Rectal smooth muscle tissue (tissue), 1 donor: ENCODE measurements around the gene WAC.
"Not testable (repeated sequence)": the region's sequence is repeated elsewhere in the genome, so short reads cannot be mapped to it uniquely, and the experiment has no call there.

Experiments
- H3K27ac ChIP-seq: one replicate; pipeline ENCODE4 v1.7.0; 2013; ENCODE audit warnings: low read depth, low read length, inconsistent platforms
- H3K27me3 ChIP-seq: one replicate; pipeline ENCODE4 v1.7.0; 2013; ENCODE audit warnings: low read length; ENCODE audit not compliant: control insufficient read depth, insufficient read depth
- H3K36me3 ChIP-seq: one replicate; pipeline ENCODE4 v1.7.0; 2013; ENCODE audit warnings: low read length; ENCODE audit not compliant: control insufficient read depth, insufficient read depth
- H3K4me1 ChIP-seq: one replicate; pipeline ENCODE4 v1.7.0; 2013; ENCODE audit warnings: low read length; ENCODE audit not compliant: control insufficient read depth, insufficient read depth
- H3K4me3 ChIP-seq: one replicate; pipeline ENCODE4 v1.7.0; 2013; ENCODE audit warnings: low read length
- H3K9ac ChIP-seq: one replicate; pipeline ENCODE4 v1.7.0; 2013; ENCODE audit warnings: low read length

The WAC gene

DNA sequence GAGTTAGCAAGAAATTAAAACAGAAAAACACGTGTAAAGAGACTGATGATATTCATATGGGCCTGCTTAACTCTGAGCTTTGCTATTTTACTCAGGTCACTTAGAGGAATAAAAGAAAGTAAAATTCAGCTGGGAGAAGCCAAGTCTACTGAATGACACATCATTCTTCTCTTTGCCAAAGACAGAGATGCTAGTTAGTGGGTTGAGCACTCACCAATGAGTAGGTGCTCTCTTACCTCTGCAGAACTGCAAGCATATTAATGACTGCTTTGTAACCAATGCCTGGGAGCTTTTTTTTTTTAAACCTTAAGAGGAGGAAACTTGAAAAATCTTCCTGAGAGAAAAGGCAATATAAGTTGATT is 99.6 kb downstream of the WAC start:
- no peaks in the 10 kb centered on the region for H3K36me3 ChIP-seq
- H3K27ac ChIP-seq = no peak overlapping the region
- H3K4me1 ChIP-seq = no peaks in the 10 kb centered on the region
- H3K9ac ChIP-seq = no peak overlapping the region
- no peaks in the 10 kb centered on the region for H3K27me3 ChIP-seq
- H3K4me3 ChIP-seq = no peak overlapping the region

DNA sequence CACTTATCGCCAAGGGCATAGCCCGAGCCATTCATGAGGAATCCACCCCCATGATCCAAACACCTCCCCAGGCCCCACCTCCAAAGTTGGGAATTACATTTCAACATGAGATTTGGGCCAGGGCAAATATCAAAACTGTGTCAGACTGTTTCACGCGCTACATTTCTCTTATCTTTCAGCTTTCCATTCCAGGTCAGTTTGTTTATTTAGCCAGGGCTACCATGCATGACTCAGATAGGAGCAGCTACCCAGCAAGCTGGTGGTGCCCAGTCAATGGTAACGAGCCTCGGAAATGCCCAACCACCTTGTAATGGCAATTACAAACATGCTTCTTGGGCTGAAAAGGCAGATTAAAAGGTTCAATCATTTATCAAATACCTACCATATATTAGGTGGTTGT is 100.8 kb downstream of the WAC start:
- Histone ChIP-seq H3K4me3 (no peak overlapping the region), H3K9ac (no peak overlapping the region), H3K27me3 (no peaks in the 10 kb centered on the region), H3K27ac (no peak overlapping the region), H3K4me1 (no peaks in the 10 kb centered on the region), H3K36me3 (no peaks in the 10 kb centered on the region)

DNA sequence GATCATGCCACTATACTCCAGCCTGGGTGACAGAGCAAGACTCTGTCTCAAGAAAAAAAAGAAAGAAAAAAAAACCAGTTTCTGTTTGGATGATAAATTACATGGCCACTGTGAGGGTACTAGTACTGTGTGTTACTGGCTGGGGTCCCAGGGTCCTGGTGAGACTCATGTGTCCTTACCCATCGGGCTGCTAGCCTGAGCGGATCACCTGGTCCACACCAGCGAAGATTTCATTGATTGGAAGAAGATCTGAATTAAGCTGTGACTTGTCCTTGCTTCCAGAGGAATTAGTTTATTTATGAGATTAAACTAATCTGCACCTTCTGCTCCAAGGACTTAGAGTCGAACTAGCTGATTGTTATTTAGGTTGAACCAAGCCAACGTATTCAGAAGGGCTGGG is 104.4 kb downstream of the WAC start:
- Histone ChIP-seq H3K27ac (no peak overlapping the region), H3K9ac (no peak overlapping the region), H3K4me1 (no peaks in the 10 kb centered on the region), H3K36me3 (no peaks in the 10 kb centered on the region), H3K27me3 (no peaks in the 10 kb centered on the region), H3K4me3 (no peak overlapping the region)

DNA sequence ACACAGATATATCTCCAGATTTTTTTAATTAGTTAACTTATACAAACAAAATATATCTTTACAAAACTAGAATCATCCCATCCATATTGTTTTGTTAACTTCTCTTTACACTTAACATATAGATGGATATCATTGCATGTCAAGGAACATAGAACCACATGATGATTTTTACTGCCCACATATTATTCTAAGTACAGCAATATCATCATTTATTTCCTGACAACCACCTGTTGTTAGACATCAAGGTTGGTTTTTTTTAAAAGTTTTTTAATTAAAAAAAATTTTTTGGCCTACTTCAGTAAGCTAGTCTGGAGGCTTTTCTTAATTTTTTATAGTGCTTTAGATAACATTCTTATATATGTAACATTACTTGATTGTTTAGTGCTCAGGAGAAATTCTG is 105.5 kb downstream of the WAC start:
- Histone ChIP-seq H3K36me3 (no peaks in the 10 kb centered on the region), H3K27ac (no peak overlapping the region), H3K9ac (no peak overlapping the region), H3K27me3 (no peaks in the 10 kb centered on the region), H3K4me3 (no peak overlapping the region), H3K4me1 (no peaks in the 10 kb centered on the region)

DNA sequence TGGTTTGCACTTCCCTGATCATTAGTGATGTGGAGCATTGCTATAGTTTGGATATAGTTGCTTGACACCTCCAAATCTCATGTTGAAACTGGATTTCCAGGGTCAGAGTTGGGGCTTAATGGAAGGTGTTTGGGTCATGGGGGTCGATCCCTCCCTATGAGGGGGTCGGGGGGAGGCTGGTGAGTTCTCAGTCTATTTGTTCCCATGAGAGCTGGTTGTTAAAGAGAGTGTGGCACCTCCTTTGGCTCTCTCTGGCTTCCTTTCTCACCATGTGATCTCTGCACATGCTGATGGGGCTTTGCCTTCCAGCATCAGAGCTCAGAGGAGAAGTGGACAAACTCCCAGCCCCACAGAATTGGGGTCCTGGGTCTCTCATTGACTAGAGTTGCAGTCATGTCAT is 107.6 kb downstream of the WAC start:
- no peaks in the 10 kb centered on the region for H3K4me1 ChIP-seq
- H3K27me3 ChIP-seq = no peaks in the 10 kb centered on the region
- H3K27ac ChIP-seq = no peak overlapping the region
- no peak overlapping the region for H3K4me3 ChIP-seq
- no peaks in the 10 kb centered on the region for H3K36me3 ChIP-seq
- H3K9ac ChIP-seq = no peak overlapping the region

DNA sequence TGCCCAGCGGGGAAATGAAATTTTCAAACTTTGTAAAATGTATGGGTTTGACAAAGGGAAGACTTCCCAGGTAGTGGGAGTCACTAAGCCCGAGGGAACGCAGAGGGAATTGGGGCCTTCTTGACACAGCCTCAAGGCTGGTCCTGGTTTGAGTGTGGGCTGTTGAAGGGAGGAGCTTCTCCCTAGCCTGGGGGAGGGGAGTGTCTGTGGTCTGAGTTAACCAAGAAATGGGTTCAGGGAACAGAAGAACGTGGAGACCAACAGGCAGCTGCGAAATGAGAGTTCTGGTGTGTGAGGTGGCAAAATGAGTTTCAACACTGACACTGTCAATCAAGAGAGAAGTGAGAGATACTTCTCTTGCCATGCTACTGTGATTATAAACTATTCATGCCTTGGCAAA is 111.7 kb downstream of the WAC start:
- Histone ChIP-seq H3K27me3 (no peaks in the 10 kb centered on the region), H3K27ac (no peak overlapping the region), H3K9ac (no peak overlapping the region), H3K4me1 (no peaks in the 10 kb centered on the region), H3K4me3 (no peak overlapping the region), H3K36me3 (no peaks in the 10 kb centered on the region)

DNA sequence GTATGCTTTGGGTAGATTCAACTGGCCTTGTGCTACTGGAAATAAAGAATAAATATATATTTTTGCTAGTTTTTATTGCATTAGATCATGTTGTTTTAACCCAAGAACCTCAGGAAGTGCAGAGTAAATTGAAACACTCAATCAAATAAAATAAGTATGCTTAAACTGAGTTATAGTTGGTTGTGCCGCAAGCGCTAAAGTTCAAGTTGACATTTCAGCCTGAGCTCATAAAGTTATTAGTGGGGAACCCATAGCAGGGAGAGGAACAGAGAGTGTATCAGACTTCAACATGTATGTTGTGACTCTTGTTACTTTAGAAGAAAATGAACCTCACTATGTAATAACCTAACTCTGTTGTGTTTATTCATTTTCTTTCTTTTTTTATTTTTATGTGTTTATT is 119.2 kb downstream of the WAC start:
- Histone ChIP-seq H3K36me3 (no peaks in the 10 kb centered on the region), H3K9ac (no peak overlapping the region), H3K4me3 (no peak overlapping the region)

DNA sequence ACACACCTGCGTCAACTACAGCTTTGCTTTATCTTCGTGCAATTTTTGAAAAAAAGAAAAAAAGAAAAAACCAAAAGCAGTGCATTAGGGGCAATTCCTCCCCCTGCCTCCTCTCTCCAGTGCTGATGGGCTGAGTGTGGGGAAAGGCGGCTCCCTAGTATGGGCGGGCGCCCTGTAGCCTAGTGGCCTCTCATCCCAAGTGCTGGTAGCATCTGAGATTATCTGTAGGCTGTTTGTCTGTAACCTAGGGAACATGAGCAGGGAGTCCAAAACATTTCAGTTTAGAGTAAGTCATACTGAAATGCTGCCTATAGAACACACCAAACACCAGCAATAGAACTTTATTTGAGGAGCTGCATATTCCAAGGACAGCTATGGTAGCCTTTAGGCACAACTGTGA is 119.8 kb downstream of the WAC start:
- H3K9ac ChIP-seq = no peak overlapping the region
- H3K36me3 ChIP-seq = no peaks in the 10 kb centered on the region
- no peak overlapping the region for H3K27ac ChIP-seq
- no peaks in the 10 kb centered on the region for H3K27me3 ChIP-seq
- H3K4me3 ChIP-seq = no peak overlapping the region
- no peaks in the 10 kb centered on the region for H3K4me1 ChIP-seq

More for the DNA sequence above, 119.2 kb downstream of the WAC start:
- Histone ChIP-seq H3K27me3 (no peaks in the 10 kb centered on the region), H3K27ac (no peak overlapping the region), H3K4me1 (no peaks in the 10 kb centered on the region)

DNA sequence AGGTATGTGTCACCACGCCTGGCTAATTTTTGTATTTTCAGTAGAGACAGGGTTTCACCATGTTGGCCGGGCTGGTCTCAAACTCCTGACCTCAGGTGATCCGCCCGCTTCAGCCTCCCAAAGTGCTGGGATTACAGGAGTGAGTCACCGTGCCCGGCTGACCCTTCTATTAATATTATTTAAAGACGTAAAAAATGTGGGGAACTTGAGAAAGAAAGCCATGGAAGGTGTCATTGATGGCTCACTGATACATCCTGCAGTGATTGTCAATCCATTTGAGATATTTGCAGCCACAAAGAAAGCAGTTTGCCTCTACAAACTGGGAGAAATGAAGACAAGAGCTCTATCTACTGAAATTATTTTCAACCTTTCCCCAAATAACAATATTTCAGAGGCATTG is 125.9 kb downstream of the WAC start:
- not testable (repeated sequence) for H3K9ac ChIP-seq, H3K4me1 ChIP-seq, H3K27ac ChIP-seq, H3K27me3 ChIP-seq, H3K36me3 ChIP-seq, H3K4me3 ChIP-seq

DNA sequence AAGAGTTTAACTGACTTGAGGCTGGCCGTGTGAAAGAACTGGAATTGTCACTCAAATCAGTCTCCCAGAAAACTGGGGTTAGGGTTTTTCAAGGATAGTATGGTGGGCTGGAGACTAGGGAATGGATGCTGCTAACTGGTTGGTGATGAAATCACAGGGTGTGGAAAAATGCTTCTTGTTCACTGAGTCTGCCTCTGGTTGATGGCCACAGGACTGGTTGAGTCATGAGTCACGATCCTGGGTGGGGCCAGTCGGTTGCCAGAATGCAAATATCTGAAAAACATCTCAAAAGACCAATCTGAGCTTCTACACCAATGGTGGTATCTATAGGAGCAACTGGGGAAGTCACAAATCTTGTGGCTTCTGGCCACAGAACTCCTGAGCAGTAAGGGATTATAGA is 128.1 kb downstream of the WAC start:
- Histone ChIP-seq H3K36me3 (no peaks in the 10 kb centered on the region), H3K4me3 (no peak overlapping the region), H3K27ac (no peak overlapping the region)

DNA sequence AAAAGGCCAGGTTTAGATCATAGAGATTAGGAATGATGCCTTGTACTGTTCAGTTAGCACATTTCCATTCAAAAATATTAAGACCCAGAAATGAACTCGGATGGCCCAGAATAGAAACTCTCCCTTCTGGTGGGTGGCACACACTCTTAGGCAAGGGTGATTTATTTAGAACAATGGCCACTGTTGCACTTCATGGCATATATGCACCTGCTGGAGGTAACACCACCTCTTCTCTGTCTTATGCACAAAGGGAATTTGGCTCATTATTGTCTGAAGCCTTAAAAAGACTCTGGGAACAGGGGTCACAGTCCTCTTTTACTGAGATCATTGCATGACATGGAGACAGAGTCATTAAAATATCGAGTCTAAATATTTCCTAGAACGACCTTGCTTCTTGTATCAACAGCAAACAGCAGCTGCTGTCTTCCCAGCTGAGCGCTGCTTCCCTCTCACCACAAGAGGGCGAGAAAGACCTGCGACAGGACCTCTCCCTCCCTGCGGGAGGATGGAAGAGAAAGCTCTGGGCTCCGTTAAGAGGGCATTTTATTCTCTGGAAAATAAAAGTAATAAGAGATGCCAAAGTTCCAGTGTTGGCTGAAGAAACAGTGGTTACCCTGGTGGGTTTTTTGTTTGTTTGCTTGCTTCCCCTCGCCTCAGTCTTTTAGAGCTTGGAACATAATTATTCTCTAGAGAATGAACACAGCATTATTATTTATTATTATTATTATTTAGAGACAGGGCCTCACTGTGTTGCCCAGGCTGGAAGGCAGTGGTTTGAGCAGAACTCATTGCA is 130.9 kb downstream of the WAC start:
- no peak overlapping the region for H3K27ac ChIP-seq
- no peak overlapping the region for H3K4me3 ChIP-seq
- H3K4me1 ChIP-seq = peaks cover under 1% of the 10 kb centered on the region
- no peaks in the 10 kb centered on the region for H3K36me3 ChIP-seq
- no peak overlapping the region for H3K9ac ChIP-seq
- peaks cover under 1% of the 10 kb centered on the region for H3K27me3 ChIP-seq

More for the DNA sequence above, 128.1 kb downstream of the WAC start:
- H3K27me3 ChIP-seq = no peaks in the 10 kb centered on the region
- H3K9ac ChIP-seq = no peak overlapping the region
- H3K4me1 ChIP-seq = no peaks in the 10 kb centered on the region

DNA sequence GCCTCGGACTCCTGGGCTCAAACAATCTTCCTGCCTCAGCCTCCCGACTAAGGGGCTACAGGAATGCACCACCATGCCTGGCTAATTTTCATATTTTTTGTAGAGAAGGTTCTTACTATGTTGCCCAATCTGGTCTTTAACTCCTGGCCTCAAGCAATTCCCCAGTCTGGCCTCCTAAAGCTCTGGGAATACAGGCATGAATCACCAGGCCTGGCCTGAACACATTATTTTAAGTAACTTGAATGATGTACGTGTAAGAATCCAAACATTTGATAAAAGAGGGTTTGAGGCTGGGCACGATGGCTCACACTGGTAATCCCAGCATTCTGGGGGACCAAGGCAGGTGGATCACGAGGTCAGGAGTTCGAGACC is 131.4 kb downstream of the WAC start:
- Histone ChIP-seq H3K27me3 (peaks cover 3% of the 10 kb centered on the region), H3K4me3 (no peak overlapping the region), H3K36me3 (no peaks in the 10 kb centered on the region), H3K27ac (no peak overlapping the region), H3K4me1 (peaks cover 3% of the 10 kb centered on the region), H3K9ac (no peak overlapping the region)

DNA sequence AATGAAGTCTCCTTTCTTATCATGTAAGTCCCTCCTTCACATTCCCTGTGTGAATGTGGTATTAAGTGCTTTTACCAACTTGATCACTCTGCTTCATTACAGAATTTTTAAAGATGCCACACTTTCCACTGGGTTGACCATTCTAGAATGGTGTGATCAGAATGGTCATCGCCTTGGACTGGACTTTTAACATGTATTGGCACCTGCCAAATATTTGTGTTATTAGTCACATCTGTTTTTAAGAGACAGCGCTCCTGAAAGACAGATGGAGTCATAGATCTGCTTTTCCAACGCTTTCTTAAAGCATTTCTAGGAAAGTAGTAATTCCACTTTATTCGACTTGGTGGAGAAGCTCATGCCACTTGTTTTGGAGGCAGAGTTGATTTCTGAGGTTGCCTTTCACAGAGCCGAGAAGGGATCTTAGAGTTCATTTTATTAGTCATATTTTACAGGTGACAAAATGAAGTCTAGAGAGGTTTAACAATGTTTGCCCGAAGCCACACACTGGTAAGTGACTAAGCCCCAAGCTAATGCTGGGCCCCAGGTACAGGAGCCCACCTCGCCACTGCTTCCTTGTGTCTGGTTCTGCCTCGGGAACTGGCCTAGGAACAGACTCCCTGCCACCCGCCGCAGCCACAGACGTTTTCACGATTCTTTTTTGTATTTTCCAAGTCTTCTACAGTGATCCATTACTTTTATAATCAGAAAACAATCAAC is 134.0 kb downstream of the WAC start:
- no peak overlapping the region for H3K4me3 ChIP-seq
- no peaks in the 10 kb centered on the region for H3K36me3 ChIP-seq
- no peak overlapping the region for H3K9ac ChIP-seq
- peaks cover 3% of the 10 kb centered on the region for H3K27me3 ChIP-seq
- peaks cover 3% of the 10 kb centered on the region for H3K4me1 ChIP-seq
- H3K27ac ChIP-seq = no peak overlapping the region
